Activated T-cell treated with anti-CD3 and anti-CD28 coated beads, Interleukin-2, amount 50 U/mL, for 24 hours (primary cell): Measurements from ENCODE around the gene MRPS27.

ENCODE experiments used
- DNase-seq: peaks from one replicate; pipeline ENCODE4 v3.0.0-alpha.2; 2020
- H3K27ac Mint-ChIP-seq: 2 replicates; pipeline ENCODE4 v1.8.0; 2020; ENCODE audit warnings: mild to moderate bottlenecking, mixed read lengths
- H3K27me3 Mint-ChIP-seq: 2 replicates; pipeline ENCODE4 v1.8.0; 2020; ENCODE audit warnings: mixed read lengths
- H3K36me3 Mint-ChIP-seq: 2 replicates; pipeline ENCODE4 v1.8.0; 2020; ENCODE audit warnings: low read depth, mixed read lengths
- H3K4me1 Mint-ChIP-seq: 2 replicates; pipeline ENCODE4 v1.8.0; 2020; ENCODE audit warnings: low read depth, mixed read lengths
- H3K4me3 Mint-ChIP-seq: 2 replicates; pipeline ENCODE4 v1.8.0; 2020; ENCODE audit warnings: mild to moderate bottlenecking, moderate library complexity, mixed read lengths
- H3K9me3 Mint-ChIP-seq: 2 replicates; pipeline ENCODE4 v1.8.0; 2020; ENCODE audit warnings: mixed read lengths

The MRPS27 gene

DNA sequence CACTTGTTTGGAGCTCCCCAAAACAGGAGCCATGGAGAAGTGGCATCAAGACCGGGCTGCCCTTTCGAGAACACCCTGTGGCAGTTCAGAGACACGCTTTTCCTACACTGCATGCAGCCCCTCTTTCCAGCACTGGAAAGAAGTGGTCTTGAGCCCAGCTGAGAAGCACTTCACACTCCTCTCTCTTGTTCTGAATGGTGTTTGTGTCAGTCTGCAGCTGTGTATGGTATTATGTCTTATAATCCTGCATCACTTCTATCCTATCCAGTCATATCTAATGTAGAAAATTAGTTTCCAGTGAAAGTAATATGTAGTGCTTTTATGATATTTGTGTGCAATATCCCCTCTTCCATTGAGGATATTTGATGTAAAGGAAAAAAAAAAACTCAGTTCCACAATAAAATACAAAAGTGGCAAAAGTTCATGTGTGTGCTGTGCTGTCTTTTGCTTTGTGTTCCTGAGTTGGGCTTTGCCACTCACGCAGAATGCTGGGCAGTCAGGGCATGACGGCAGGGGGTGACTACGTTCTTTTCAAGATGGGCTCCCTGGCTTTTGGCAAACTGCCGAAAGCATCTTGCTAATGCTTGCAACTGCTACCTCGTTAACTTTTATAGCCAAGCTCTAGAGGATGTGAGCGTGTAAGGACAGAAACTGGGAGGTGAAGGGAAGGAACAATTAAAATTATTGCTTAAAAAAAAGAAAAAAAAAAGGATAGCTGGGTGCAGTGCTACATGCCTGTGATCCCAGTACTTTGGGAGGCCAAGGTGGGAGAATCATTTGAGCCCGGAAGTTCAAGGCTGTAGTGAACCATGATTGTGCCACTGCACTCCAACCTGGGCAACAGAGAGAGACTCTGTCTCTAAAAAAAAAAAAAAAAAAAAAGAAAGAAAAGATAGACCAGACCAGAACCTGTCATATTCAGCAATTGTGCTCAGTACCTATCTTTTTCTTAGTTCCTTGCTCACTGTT is 110.6 kb downstream of the MRPS27 start:
- Mint-ChIP-seq H3K36me3 (peaks cover 30% of the 10 kb centered on the region), H3K4me1 (peaks cover 43% of the 10 kb centered on the region), H3K9me3 (no peaks in the 10 kb centered on the region), H3K4me3 (no peak overlapping the region), H3K27ac (no peak overlapping the region), H3K27me3 (no peaks in the 10 kb centered on the region)
- no peak for DNase-seq

DNA sequence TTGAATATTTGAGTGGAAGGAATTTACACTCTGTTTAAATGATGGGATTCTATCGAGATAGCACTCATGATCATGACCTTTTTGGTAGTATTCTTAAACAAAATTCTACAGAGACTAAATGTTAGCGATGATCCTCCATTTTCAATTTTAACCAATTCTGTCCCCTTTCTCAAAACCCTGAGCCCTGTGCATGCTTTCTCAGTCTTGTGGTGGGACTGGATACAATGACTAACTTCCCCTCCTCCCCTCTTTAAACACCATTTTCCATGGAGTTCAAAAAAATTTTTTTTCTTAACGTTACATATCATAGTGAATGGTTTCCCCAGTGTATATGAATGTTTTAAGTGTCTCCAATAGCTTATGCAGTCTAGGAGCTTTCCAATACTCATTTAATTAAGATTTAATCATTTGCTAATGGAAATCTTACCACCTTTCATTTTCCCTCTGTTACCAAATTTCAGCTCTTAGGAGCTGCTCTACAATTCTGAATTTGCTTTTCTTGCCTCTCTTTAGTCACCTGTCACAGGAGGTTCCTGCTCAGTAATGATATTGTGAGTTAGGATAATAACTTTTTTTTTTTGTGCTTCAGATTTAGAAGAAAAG is 111.6 kb downstream of the MRPS27 start:
- Mint-ChIP-seq H3K4me3 (no peak overlapping the region), H3K36me3 (peaks cover 20% of the 10 kb centered on the region), H3K27me3 (no peaks in the 10 kb centered on the region), H3K9me3 (no peaks in the 10 kb centered on the region), H3K27ac (no peak overlapping the region), H3K4me1 (peaks cover 35% of the 10 kb centered on the region)
- no peak for DNase-seq

DNA sequence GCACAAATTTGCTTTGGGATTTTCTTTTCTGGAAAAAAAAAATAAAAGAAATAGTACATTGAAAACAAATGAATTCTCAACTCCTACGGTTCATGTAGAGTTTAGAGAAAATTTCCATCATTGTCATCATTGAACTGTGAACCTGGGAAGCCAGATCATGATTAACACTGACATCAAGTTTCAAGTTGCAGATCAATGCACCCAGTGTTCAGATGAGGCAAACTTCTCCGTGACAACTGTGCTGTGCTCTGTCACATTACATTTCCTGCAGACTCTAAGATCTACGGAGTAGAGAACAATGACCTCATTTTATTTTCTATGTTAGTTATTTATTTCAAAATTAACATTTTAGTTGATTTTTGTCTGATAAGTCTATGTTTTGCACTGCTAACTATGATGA is 113.0 kb downstream of the MRPS27 start:
- H3K27ac Mint-ChIP-seq: no peak overlapping the region
- peaks cover 35% of the 10 kb centered on the region for H3K4me1 Mint-ChIP-seq
- H3K36me3 Mint-ChIP-seq: peaks cover 18% of the 10 kb centered on the region
- no peak for DNase-seq
- no peaks in the 10 kb centered on the region for H3K27me3 Mint-ChIP-seq
- H3K4me3 Mint-ChIP-seq: no peak overlapping the region
- no peaks in the 10 kb centered on the region for H3K9me3 Mint-ChIP-seq

DNA sequence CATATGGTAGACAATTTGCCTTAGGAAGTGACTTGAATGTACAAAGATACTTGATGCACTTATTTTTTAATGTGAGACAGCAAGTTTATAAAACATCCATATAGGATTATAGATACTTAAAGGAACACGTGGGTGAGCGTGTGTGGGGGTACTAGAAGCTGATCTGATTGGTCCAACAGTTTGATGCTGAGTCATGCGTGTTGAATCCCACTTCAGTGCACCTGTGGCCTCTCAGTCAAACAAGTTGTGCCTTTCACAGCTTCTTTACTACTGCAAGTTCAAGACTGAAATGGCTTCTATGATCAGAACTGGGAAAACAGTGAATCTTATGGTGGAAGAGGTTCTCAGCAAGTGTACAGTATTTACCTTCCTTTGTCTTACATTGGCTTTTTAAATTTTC is 113.9 kb downstream of the MRPS27 start:
- Mint-ChIP-seq H3K27ac (no peak overlapping the region), H3K9me3 (no peaks in the 10 kb centered on the region), H3K4me3 (no peak overlapping the region), H3K36me3 (peaks cover 16% of the 10 kb centered on the region), H3K27me3 (no peaks in the 10 kb centered on the region), H3K4me1 (peaks cover 35% of the 10 kb centered on the region)
- DNase-seq: no peak

DNA sequence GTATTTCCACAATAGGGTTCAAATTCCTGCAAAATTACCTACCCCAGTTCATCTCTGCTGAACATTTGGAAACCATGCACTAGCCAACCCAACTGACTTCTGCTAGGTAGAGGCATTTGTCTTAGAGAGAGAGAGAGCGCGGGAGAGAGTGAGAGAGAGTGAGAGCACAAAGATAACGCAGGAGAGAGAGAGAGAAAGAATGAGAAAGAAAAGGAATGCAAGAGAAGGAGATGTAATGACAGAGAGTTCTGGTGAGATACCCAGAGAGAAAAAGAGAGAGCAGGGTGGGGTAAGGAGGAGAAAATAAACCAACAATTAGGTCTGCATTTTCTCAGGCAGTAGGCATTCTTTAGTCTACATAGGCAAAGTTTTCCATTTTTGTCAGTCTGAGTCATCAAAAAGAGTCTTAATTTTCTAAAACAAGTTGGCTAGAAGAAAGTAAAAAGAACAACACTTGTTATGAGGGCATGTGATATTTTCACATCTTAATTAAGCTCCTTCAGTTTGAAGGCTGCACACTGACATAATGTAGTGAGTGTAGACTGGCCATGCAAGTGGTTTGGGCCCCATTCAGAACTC is 114.5 kb downstream of the MRPS27 start:
- Mint-ChIP-seq H3K4me3 (no peak overlapping the region), H3K4me1 (peaks cover 35% of the 10 kb centered on the region), H3K9me3 (no peaks in the 10 kb centered on the region), H3K27ac (no peak overlapping the region), H3K27me3 (no peaks in the 10 kb centered on the region), H3K36me3 (peaks cover 15% of the 10 kb centered on the region)
- DNase-seq: no peak

DNA sequence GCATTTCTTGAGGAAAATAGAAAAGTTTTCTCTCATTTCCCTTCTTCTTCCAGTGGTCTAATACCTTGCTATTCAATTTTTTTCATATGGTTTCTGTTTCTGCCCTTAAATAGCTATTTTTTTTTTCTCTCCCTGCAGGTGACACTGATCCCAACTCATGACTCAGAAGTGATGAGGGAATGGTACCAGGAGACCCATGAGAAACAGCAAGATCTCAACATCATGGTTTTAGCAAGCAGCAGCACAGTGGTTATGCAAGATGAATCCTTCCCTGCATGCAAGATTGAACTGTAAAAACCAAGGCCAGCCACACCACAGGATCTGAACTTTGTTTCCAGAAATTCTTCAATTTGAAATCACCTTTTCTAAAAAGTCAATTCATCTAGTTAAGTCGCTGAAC is 115.1 kb downstream of the MRPS27 start:
- no peaks in the 10 kb centered on the region for H3K9me3 Mint-ChIP-seq

DNA sequence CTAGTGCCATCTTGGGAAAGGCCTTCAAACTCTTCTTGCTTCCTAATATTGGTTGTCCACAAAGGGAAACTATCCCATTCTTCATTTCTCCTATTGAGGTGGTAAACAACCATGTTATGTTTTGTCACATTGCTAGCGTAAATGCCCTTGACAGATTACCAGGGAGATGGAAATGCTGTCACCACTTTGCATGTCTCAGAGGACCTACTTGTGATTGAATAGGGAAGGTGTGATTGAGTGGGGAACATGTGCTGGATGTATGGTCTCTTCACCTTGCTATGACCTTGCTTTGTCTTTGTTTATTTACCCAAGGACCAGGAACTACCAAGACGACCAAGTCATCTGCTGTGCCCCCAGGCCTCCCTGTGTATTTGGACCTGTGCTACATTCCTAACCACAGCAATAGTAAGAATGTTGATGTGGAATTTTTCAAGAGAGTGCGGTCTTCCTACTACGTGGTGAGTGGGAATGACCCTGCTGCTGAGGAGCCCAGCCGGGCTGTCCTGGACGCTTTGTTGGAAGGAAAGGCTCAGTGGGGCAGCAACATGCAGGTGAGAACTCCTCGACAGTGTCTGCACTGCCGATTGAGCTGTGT is 116.7 kb downstream of the MRPS27 start:
- Mint-ChIP-seq H3K4me3 (no peak overlapping the region), H3K36me3 (peaks cover 10% of the 10 kb centered on the region), H3K27ac (no peak overlapping the region), H3K9me3 (no peaks in the 10 kb centered on the region), H3K4me1 (peaks cover 25% of the 10 kb centered on the region), H3K27me3 (peaks cover 10% of the 10 kb centered on the region)
- no peak for DNase-seq

More for the DNA sequence above, 115.1 kb downstream of the MRPS27 start:
- Mint-ChIP-seq H3K27ac (no peak overlapping the region), H3K4me3 (no peak overlapping the region), H3K27me3 (no peaks in the 10 kb centered on the region), H3K36me3 (peaks cover 15% of the 10 kb centered on the region), H3K4me1 (peaks cover 35% of the 10 kb centered on the region)
- no peak for DNase-seq

DNA sequence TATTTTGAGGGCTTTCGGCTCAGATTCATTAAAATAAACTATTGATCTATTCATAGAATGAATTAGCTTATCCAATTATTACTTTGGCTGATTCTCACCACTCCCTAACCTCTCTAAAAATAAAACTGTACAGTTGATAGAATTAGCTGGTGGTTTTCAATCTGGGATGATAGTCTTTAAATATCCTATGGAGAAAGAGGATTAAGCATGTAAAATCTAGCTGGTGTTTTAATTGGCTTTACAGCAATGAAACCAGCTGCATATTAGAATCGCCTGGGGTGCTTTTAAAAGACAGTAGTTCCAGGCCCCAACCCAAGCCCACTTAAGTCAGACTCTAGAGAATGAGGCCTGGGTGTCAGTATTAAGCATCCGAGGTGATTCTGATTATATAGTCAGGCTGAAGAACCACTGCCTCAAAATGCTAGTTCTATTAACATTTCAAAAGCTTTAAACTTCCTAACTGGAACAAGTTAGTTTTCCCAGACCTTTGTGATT is 117.7 kb downstream of the MRPS27 start:
- DNase-seq: no peak
- Mint-ChIP-seq H3K27me3 (peaks cover 19% of the 10 kb centered on the region), H3K4me1 (peaks cover 19% of the 10 kb centered on the region), H3K4me3 (no peak overlapping the region), H3K36me3 (peaks cover 8% of the 10 kb centered on the region), H3K27ac (no peak overlapping the region), H3K9me3 (no peaks in the 10 kb centered on the region)

DNA sequence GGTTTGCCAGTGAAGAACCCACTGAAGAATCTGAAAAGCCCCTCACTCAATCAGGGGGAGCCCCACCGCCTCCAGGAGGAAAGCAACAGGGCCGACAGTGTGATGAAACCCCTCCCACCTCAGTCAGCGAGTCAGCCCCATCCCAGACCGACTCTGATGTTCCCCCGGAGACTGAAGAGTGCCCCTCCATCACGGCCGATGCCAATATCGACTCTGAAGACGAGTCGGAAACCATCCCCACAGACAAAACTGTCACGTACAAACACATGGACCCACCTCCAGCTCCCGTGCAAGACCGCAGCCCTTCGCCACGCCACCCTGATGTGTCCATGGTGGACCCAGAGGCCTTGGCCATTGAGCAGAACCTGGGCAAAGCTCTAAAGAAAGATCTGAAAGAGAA is 120.4 kb downstream of the MRPS27 start:
- Mint-ChIP-seq H3K4me3 (no peak overlapping the region), H3K27ac (no peak overlapping the region), H3K9me3 (no peaks in the 10 kb centered on the region), H3K4me1 (peaks cover 9% of the 10 kb centered on the region), H3K36me3 (no peaks in the 10 kb centered on the region), H3K27me3 (peaks cover 46% of the 10 kb centered on the region)
- no peak for DNase-seq

DNA sequence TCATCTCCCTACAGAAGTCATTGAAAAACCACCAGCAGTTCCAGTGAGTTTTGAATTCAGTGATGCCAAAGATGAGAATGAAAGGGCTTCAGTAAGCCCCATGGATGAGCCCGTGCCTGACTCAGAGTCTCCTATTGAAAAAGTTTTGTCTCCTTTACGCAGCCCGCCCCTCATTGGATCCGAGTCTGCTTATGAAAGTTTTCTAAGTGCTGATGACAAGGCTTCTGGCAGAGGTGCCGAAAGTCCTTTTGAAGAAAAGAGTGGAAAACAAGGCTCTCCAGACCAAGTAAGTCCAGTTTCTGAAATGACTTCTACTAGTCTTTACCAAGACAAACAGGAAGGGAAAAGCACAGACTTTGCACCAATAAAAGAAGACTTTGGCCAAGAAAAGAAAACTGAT is 122.6 kb downstream of the MRPS27 start:
- peaks cover 68% of the 10 kb centered on the region for H3K27me3 Mint-ChIP-seq
- H3K4me1 Mint-ChIP-seq: peaks cover 11% of the 10 kb centered on the region
- H3K36me3 Mint-ChIP-seq: no peaks in the 10 kb centered on the region
- no peak overlapping the region for H3K4me3 Mint-ChIP-seq
- no peak for DNase-seq
- H3K27ac Mint-ChIP-seq: no peak overlapping the region
- H3K9me3 Mint-ChIP-seq: no peaks in the 10 kb centered on the region

DNA sequence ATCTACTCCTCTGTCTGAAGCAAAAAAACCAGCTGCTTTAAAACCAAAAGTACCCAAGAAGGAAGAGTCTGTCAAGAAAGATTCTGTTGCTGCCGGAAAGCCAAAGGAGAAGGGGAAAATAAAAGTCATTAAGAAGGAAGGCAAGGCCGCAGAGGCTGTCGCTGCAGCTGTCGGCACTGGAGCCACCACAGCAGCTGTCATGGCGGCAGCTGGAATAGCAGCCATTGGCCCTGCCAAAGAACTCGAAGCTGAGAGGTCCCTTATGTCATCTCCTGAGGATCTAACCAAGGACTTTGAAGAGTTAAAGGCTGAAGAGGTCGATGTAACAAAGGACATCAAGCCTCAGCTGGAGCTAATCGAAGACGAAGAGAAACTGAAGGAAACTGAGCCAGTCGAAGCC is 124.5 kb downstream of the MRPS27 start:
- Mint-ChIP-seq H3K36me3 (no peaks in the 10 kb centered on the region), H3K9me3 (no peaks in the 10 kb centered on the region), H3K27me3 (peaks cover 85% of the 10 kb centered on the region), H3K27ac (no peak overlapping the region), H3K4me3 (no peak overlapping the region), H3K4me1 (peaks cover 11% of the 10 kb centered on the region)
- no peak for DNase-seq

DNA sequence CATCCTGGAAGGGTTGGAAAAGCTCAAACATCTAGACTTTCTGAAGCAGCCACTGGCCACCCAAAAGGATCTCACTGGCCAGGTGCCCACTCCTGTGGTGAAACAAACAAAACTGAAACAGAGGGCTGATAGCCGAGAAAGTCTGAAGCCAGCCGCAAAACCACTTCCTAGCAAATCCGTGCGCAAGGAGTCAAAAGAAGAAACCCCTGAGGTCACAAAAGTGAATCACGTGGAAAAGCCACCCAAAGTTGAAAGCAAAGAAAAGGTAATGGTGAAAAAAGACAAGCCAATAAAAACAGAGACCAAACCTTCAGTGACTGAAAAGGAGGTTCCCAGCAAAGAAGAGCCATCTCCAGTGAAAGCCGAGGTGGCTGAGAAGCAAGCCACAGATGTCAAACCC is 125.2 kb downstream of the MRPS27 start:
- Mint-ChIP-seq H3K4me3 (no peak overlapping the region), H3K27me3 (peaks cover 91% of the 10 kb centered on the region), H3K36me3 (no peaks in the 10 kb centered on the region), H3K9me3 (no peaks in the 10 kb centered on the region), H3K4me1 (peaks cover 11% of the 10 kb centered on the region), H3K27ac (no peak overlapping the region)
- no peak for DNase-seq

DNA sequence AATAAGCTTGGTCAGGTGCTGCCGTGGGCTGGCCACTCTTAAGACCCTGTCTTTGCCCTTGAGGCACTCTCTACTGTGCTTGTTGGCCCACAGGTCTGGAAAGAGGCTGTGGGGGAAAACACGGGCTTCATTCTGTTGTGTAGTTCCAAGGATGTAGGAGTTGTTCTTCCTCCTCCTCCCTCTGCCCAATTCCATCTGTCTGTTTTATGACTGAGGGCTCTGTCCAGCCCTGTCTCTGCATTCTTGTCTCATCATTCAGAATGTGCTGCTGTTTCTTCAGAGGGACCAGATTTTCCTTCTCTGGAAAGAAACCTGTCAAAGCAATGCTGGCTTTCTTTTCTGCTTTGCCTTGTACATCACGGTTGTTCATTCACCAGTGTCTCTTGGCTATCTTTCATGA is 128.6 kb downstream of the MRPS27 start:
- peaks cover 88% of the 10 kb centered on the region for H3K27me3 Mint-ChIP-seq
- H3K4me3 Mint-ChIP-seq: no peak overlapping the region
- no peak overlapping the region for H3K27ac Mint-ChIP-seq
- peaks cover 15% of the 10 kb centered on the region for H3K4me1 Mint-ChIP-seq
- H3K36me3 Mint-ChIP-seq: no peaks in the 10 kb centered on the region
- no peak for DNase-seq
- no peaks in the 10 kb centered on the region for H3K9me3 Mint-ChIP-seq

DNA sequence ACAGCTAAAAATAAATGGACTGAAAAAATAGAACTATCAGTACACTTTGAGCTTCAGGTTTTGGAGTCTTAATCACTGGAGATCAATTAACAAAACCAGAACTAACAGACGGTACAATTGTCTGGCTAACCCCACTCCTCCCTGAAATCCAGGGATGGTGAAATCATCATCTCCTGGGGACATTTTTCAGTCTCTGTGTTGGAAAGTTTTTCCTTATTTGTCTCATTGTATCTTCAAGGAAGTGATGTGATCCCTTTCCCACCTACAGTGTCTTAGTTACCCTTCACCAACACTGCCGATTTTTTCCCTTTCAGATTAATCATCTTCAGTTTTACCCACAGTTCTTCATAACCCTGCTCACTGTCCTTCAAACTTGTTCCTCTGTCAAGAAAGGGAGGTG is 130.9 kb downstream of the MRPS27 start:
- Mint-ChIP-seq H3K27ac (no peak overlapping the region), H3K27me3 (peaks cover 80% of the 10 kb centered on the region), H3K4me1 (peaks cover 5% of the 10 kb centered on the region), H3K9me3 (no peaks in the 10 kb centered on the region), H3K36me3 (no peaks in the 10 kb centered on the region), H3K4me3 (no peak overlapping the region)
- DNase-seq: no peak
